NCI-H2107 (cell line): ENCODE data around the gene LAMC1.
A peak's percentile ranks its signal among the peaks of the same experiment; 100 is the strongest.

Source experiments
- DNase-seq: peaks from one replicate; lab custom pipeline; 2025; lab: John Stamatoyannopoulos, UW

Gene LAMC1

GRCh38 chr1:183021405-183022201 lies 1.6 kb upstream of the LAMC1 start:
- DNase-seq, result no peak

DNA sequence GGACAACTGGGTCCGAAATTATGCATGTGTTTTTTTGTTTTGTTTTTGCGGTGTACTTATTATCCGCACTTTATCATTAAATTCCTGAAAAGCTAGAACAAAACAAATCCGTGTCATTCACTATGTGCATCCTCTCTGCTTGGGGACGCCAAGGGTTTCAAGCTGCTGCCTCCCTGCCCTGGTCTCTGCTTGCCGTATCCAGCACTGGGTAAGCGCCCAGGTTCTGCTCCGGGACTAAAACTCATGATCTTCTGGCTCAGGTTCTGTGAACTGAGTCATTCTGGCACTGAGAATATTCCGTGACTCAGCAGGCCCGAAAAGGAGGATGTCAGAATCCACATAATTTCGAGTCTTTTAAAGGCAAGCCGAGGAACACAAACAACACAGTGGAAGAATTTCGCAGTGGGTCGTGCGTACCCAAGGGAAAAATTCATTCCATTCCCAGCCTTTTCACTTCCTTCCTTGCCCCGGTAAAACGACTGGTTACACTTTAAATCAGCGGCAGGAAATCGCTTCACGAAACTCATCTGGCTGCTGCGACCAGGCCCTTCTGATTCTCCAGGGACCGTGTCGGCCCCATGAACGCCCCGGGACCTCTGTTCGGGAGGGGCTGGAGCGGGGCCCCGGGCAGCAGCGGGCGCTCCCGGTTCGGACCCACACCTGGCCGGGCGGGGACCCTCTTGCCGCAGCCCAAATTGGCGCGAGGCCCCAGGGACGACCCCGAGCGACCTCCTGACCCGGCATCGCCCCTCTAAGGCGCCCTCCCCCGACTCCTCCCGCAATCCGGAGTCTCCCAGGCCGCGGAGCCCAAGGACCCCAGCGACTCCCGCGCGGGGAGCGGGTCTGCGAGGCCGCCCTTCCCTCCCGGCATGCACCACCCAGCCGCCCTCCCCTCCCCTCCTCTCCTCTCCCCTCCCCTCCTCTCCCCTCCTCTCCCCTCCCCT lies 746 bp upstream of the LAMC1 start:
- no peak for DNase-seq

DNA sequence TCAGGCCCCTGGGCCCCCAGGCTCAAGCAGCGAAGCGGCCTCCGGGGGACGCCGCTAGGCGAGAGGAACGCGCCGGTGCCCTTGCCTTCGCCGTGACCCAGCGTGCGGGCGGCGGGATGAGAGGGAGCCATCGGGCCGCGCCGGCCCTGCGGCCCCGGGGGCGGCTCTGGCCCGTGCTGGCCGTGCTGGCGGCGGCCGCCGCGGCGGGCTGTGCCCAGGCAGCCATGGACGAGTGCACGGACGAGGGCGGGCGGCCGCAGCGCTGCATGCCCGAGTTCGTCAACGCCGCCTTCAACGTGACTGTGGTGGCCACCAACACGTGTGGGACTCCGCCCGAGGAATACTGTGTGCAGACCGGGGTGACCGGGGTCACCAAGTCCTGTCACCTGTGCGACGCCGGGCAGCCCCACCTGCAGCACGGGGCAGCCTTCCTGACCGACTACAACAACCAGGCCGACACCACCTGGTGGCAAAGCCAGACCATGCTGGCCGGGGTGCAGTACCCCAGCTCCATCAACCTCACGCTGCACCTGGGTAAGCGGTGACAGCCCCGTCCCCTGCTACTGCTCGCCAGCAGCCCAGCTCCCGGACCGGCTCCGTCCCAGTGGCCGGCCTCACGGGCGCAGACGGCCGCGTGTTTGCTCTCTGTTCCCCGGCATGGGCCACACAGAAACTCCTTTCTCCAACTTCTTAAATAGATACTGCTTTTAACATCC lies 539 bp downstream of the LAMC1 start:
- DNase-seq, result peak; percentile 51

DNA sequence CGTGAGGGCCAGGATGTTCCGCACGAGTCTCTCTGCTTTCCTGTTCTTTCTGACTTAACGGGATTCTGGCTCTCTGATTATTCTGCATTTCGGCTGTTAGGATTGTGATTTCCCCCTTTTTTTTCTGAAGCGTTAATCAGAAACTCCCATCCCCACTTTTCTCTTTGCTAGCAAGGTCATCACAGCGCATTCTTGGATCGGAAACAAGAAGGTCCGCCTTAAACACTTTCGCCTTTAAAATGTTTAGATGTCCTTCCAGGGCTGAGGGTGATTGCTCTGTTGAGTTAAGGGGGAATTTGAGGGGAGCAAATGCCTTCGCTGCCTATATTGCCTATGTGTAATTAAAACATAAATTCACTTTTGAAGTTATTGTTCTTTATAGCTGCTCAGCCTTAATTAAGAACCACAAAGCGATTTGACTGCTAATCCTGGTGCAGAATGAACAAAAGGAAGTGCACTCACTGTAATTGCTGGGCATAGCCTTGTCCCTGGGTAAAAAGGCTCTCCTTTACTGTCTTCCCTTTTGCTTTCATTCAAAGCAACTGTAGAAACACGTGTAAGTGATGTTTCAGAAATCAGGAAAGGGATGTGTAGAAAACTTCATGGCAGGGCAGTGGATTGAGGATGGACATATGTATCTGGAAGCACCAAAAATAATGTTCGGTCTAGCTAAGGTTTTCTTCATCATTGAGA lies 1.2 kb downstream of the LAMC1 start:
- no peak for DNase-seq

DNA sequence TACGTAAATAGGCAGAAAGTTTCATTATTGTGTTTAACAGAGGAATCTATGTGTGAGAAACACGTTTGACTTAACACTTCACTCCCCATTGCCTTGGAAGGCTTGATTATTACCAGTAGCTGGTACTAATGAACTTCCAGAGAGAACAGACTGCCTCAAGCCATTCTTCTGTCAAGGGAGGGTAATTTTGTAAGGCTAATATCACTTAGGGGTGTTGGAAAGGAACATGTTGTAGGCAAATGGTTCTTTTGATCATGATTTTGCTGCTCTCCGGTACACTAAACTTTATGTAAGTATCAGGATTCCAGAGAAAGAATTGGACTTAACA lies 1.8 kb downstream of the LAMC1 start:
- no peak for DNase-seq

DNA sequence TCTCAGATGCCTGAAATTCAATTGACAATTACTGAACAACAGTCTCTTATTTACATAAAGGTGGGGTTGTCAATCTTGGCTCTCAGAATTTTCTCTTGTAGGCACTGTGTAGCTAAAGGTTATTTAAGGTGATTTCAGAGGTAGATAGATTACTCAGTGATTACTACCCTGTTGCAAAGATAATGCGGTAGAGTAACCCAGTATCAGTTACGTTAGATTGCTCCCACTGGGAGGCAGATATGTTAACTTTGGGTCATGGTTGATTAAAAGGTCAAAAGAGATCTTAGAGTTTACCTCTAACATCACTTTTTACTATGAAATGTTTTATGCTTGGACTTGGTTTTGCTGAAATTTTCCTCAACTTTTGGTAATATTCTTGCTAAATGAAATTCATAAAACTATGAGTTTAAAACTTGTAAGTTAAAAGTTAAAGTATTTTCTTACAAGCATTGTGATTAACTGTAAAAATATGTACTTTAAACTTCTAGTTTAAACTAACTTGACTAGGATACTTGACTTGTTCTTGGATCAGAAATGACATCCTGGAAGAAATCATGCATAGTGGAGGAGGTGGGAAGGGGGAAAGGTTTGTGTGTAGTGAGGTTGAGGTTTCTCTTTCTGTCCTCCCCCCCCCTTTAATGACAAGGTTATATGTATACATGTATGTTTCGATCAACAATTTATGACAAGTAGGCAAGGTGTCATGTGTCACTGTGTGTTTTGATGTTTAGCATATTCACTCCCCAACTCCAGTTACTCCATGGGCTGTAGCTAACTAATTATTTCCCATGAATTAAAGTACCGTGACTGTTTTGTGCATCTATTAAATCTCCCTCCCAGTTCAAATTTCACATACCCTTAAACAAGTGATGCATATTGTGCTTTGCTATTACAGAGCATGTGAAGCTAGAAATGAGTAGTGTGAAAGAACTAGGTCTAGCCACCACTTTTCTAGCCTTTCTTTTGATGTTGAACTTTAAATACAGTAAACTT lies 2.9 kb downstream of the LAMC1 start:
- DNase-seq, result peak; percentile 37

- DNase-seq, result no peak
Measured at GRCh38 chr1:183027031-183027430, 3.8 kb downstream of the LAMC1 start.

DNA sequence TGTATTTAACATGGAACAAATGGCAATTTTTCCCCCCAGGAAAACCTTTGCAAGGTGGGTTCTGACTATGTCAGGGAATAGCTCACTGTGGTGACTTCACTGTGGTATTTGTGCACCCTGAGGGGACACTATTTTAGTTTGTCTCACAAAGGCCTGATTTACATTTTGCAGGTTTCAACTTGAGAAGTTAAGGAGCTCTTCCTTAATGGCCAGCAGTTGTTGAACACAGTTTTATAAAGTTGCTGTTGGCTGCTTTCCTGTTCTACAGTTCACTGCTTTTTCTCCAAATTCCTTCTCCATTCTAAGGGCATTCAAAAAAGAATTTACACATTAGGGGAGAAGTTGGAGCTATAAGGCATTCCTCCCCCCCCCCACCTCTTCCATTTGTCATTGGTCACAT lies 4.6 kb downstream of the LAMC1 start:
- DNase-seq, result no peak

DNA sequence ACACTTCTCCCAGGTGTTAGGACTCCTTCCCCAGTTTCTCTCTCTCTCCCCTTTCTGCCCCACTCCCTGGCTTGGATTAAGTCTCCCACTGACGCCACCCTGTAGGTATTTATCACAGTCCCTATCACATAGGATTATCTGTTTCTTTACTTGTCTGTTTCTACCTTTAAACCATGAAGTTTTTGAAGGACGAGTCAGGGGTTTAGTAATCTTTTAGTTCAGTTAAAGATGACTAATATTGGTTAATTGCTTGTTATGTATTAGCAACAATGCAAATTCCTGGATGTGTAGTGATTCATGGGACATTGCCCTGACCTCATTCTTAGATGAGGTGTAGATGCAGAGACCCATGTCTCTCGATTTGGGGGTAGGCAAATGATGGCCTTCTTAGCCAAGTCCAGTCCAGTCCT lies 6.4 kb downstream of the LAMC1 start:
- no peak for DNase-seq

DNA sequence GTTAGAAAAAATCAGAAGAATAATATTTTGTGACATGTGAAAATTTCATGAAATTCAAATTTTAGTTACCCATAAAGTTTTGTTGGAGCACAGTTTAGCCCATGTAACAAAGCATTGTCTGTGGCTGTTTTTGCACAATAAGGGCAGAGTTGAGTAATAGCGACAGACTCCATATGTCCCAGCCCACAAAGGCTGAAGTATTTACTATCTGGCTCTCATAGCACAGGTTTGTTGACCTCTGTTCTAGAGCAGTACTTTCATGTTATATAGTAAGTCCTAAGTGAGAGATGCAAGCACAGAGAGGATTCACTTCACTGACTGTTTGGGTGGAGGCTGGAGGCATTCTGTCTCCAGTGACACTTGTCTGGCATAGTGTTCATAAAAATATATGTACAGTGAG lies 6.8 kb downstream of the LAMC1 start:
- DNase-seq, result no peak

DNA sequence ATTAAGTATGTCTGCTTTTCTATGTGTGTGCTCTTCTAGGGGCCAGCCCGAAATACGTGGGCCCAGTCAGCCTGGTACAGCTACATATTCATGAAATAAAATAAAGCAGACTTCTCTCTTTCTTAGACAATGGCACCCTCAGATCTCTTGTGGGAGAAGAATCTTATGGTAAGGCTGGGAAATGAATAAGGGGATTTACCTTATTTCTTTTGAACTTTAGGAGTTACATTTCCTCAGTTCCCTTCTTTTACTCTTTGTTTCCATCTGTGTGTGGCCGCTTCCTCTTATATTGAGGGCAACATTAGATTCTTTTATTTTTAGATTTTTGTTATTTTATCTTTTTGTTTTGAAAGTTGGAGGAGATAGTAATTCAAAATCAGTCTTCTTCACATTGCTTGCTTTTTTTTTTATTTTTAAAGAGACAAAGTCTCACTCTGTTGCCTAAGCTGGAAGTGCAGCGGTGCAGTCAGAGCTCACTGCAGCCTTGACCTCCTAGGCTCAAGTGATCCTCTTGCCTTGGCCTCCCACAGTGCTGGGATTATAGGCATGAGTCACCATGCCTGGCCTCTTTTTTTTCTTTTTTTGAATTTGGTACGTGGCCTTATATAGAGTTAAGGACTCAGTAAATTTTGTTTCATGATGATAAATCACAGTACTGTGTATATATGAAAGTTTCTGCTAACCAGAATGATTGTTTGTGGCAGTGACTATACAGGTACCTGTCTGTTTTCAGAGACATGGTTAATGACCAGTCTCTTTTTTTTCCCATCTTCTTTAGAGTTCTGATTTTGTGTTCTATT lies 9.1 kb downstream of the LAMC1 start:
- no peak for DNase-seq

DNA sequence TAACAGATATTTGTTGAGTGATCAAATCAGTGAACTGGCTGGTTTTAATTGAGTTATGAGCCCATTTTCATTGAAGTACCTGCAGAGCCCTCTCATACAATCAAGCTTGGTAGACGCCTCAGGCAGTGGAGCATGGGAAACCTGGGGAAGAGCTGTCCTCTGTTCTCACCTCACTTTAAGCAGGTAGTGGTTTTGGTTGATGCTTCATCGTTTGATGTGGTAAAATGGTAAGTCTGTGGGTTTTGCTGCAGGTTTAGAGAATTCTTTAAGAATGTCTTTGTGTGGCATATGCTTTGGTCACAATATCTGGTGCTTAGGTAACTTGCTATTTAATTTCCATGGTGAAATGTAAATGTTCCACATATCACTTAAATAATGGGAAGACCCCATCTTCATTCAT lies 10.0 kb downstream of the LAMC1 start:
- no peak for DNase-seq

DNA sequence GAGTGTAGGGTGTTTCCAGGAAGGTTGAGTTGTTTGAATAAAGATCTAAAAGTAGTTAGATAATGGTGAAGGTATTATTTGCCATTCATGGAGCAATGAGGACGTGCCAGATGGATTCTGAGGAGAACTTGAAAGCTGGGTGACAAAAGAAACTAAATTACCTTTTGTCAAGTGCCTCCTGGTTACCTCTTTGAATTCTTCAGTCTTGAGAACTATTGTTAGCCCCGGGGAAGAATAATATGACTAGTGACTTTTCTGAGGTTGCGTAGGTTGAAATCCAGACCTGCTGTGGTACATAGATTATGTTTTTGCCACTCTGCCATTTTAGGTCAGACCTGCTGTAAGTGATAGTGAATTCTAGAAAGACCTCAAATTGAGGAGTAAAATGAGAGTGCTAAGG lies 11.5 kb downstream of the LAMC1 start:
- DNase-seq, result no peak

DNA sequence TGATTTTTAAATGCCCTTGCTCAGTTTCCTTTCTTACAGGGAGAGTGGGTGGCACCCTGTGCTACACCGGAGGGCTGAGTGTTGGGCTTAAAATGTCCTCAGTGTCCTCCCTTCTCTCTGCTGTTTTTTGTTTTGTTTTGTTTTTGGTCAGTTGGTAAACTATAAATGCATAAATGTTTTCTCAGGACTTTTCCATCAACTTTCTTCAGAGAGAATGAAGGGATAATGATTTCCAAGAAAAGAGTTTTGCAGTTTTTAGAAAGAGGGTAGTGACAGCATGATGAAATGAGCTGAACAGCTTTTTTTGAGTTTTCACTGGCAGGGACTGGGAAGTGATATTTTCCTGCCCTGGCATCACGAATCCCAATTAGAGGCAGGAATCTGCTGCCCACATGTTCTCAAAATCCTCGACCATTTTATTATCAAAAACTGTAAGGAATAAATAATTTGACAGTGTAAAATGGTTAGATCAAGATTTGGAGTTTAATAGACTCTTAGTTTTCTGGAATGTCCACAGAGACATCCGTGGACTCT lies 15.2 kb downstream of the LAMC1 start:
- no peak for DNase-seq

DNA sequence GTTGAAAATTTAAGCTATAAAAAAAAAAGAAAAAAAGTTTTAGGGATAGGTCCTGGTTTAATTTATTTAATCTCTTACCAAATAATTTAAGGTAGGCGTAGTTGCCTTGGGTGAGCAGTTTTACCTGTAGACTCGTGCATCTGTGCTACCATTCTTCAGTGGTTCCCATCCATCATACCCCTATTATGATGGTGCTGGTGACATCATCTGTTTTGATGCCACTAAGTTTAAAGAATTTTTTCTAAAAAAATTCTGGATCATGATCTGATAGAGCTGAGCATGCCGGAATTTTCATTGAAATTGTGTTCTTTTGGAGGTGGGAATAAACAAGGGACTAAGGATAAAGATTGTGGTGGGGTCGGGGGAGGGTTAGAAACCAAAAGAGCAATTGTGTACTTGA lies 15.7 kb downstream of the LAMC1 start:
- no peak for DNase-seq

- DNase-seq, result no peak
Measured at GRCh38 chr1:183039330-183039729, 16.1 kb downstream of the LAMC1 start.

GRCh38 chr1:183039985-183040447 lies 16.8 kb downstream of the LAMC1 start:
- DNase-seq, result peak; percentile 82

DNA sequence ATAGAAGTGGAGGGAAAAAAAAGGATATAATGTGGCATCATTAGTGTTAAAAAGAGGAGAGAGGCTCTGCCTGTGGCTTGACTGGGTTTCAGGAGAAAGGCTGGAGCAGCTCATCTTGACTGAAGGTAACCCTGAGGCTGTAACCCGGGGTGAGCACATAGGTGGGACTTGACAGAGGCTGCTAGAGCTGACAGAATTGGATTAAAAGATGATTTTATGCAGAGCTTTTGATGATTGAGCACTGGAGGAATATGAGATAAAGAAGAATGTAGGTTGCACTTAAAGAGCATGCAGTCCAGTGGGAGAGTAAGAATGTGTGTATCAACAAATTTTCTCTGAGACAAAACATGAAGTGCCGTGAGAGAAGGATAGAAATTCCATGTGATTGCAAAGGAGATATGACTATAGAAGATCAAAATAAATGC lies 17.3 kb downstream of the LAMC1 start:
- no peak for DNase-seq

- no peak for DNase-seq
Measured at GRCh38 chr1:183043254-183043653, 20.0 kb downstream of the LAMC1 start.
